ENCODE results near the gene SLC6A11.

The SLC6A11 gene

DNA sequence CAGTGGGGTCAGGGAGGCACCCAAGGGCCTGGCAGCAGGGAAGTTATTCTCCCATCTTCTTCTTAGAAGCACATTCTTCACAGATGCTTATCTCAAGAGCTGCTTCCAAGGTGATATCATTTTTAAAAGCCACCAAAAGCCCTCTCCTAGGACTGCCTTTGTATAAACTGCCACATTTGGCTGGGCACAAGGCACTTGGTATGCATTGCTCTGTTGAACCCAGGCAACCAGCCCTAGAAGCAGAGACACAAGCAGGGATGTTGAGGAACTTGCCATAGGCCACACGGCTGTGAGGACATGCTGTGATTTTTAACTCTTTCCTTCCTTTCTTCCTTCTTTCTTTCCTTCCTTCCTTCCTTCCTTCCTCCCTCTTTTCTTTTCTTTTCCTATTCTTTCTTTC, 169.2 kb downstream of the SLC6A11 start:
- no peak for DNase-seq

DNA sequence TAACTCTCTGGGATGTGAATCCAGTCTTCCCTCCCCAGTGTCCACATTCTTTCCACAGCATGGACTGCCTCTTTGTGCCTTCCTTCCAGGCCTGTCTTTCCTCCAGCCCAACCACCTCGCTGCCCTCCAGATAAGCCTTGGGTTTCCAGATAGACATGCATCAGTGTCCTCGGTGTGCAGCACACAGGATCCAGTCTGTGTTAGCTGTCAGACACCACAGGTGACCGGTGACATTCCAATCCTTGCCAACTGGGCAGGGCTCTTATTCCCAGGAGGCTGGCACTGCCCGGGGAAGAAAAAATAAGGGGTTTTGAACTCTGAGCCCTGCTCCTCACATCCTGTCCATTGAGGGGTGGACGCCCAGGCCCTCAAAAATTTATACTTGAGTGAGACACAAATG, 170.6 kb downstream of the SLC6A11 start:
- DNase-seq: no peak

DNA sequence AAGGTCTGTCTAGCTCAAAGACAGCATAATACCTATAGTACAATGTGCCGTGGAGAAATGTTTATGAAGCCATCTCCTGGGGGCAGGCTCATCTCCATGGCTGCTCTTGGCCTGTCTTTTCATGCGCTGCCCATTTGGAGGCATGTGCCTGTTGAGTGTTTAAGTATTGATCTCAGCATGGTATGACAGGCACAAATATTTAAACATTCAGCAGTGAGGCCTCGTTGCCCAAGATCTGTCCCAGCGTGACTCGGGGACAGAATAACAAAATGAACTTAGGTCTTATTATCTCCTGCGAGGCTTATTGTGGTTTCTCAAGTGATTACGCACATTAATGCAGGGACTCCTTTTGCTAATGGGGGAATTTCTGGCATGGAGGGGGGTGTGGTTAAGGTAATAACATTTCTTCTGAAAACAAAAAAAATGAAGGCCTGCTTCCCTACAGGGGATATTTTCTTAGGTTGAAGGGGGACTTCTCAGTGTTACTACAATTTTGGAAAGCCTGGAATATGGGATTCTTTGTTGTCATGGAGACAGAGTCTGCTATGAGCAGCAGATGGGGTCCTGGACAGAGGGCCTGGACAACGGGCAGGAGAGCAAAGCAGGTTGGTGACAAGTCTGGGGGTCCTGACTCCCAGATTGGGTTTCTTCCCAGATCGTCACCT, 172.1 kb downstream of the SLC6A11 start:
- DNase-seq: no peak

DNA sequence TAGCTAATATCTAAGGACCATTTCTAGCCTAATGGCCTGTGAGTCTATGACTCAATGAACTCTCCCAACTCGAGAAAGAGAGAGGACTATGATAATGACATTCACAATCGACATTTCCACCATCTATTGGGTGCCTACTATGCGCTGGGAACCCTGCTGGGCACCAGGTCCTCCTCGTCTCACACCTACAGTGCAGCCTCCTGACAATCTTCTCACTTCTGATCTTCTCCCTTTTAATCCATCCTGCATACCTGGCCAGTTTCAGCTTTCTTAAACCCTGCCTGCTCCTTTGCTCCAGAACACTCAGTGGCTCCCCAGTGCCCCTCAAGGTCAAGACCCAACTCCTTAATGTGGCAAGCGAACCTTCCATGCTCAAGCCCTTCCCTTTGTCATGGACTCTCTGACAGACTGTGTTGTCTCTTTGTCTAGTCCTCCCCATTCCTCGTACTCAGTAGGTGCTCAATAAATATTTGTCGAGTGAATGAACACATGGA, 173.0 kb downstream of the SLC6A11 start:
- DNase-seq: no peak
